ENCODE measurements around the gene KLRK1.

GRCh38 chr12:10364815-10365622, 24.8 kb downstream of the KLRK1 start:
- TF ChIP-seq CTCF (IDR thresholded peaks at IDR 0.05) (no peak), POLR2A (IDR thresholded peaks at IDR 0.05) (no peak)

Data from vagina (tissue), 2 donors.